HCT116 (cell line): ENCODE measurements around the gene IL22RA1. TPM values are rescaled to one million over a fixed set of nuclear protein-coding genes. Genes with fewer than 3 reads are reported as not detected.

ENCODE experiments used
- ATAC-seq: fragments of 200-7000 bp; cut with Tn5 transposase; 2 replicates; pipeline ENCODE4 v1.9.1; 2020; ENCODE audit warnings: mild to moderate bottlenecking, moderate library complexity
- BruUV-seq: library from RNA; stranded (reverse); fragments of 400-500 nt; replicated peaks from 2 replicates; lab custom pipeline; 2021; lab: Mats Ljungman, UMichigan
- CTCF ChIA-PET: fragments of 300-600 bp; sonication (Branson Sonifier 250); formaldehyde crosslinking; loops from one replicate; lab custom pipeline; 2021; ENCODE audit warnings: antibody characterized with exemption; lab: Charles Lee
- POLR2A ChIA-PET: fragments of 300-600, 350-600 bp; sonication (Branson Sonifier 250); formaldehyde crosslinking; loops from one replicate; lab custom pipeline; 2021; ENCODE audit warnings: antibody characterized with exemption; lab: Charles Lee
- RAD21 ChIA-PET, 2 experiments: fragments of 300-600 bp; sonication (Branson Sonifier 250); formaldehyde crosslinking; loops; one replicate each; lab custom pipeline; 2023; ENCODE audit warnings: low total read pairs in 2 of 2; ENCODE audit not compliant: uncharacterized antibody in 2 of 2, unreplicated experiment in 2 of 2, low non-redundant PET in 1 of 2; lab: Charles Lee
- DNase-seq: peaks from one replicate; pipeline ENCODE4 v3.0.0-alpha.2; 2010; ENCODE audit warnings: low read depth, low spot score
- H2AFZ ChIP-seq: fragments of 200-600 bp; shearing (Covaris generic), sonication (generic); 2 replicates; pipeline ENCODE4 v1.6.1; 2017; ENCODE audit warnings: low read depth, mixed run types, mixed read lengths, antibody characterized with exemption, low read length; ENCODE audit not compliant: poor library complexity, severe bottlenecking
- H3K27ac ChIP-seq: 2 replicates; pipeline ENCODE4 v1.5.1; 2012; ENCODE audit warnings: low read depth, low read length
- H3K27me3 ChIP-seq: fragments of 200-600 bp; sonication (generic); 2 replicates; pipeline ENCODE4 v1.6.1; 2016; ENCODE audit warnings: mixed run types, low read length, mixed read lengths; ENCODE audit not compliant: insufficient read depth
- H3K36me3 ChIP-seq, 2 experiments: fragments of 200-500 bp in 1 of 2; fragments of 200-600 bp in 1 of 2; sonication (Bioruptor generic) in 1 of 2; sonication (generic) in 1 of 2; 2 replicates each; pipeline versions ENCODE4 v1.5.1 to v1.6.1; 2014 to 2016; ENCODE audit warnings: low read length in 2 of 2, inconsistent platforms in 1 of 2, mixed read lengths in 1 of 2, mixed run types in 1 of 2; ENCODE audit not compliant: insufficient read depth in 2 of 2, control insufficient read depth in 1 of 2
- H3K4me1 ChIP-seq, 2 experiments: fragments of 200-600 bp in 1 of 2; sonication (generic) in 1 of 2; 2 replicates each; pipeline versions ENCODE4 v1.5.1 to v1.6.1; 2012 to 2017; ENCODE audit warnings: low read length in 2 of 2, inconsistent platforms in 1 of 2, mild to moderate bottlenecking in 1 of 2, mixed read lengths in 1 of 2, mixed run types in 1 of 2, moderate library complexity in 1 of 2; ENCODE audit not compliant: insufficient read depth in 2 of 2, control insufficient read depth in 1 of 2
- H3K4me2 ChIP-seq: fragments of 200-600 bp; sonication (generic); 2 replicates; pipeline ENCODE4 v1.6.1; 2017; ENCODE audit warnings: mixed run types, low read length, mixed read lengths
- H3K4me3 ChIP-seq, 2 experiments: fragments of 200-600 bp in 1 of 2; sonication (generic) in 1 of 2; replicated peaks in 1 of 2; 2 replicates each; pipeline ENCODE4 v1.5.1; 2011 to 2016; ENCODE audit warnings: low read length in 2 of 2, control low read depth in 1 of 2, low read depth in 1 of 2, mild to moderate bottlenecking in 1 of 2, mixed read lengths in 1 of 2, mixed run types in 1 of 2
- H3K79me2 ChIP-seq: fragments of 200-600 bp; sonication (generic); 2 replicates; pipeline ENCODE4 v1.6.1; 2017; ENCODE audit warnings: mild to moderate bottlenecking, mixed run types, low read length, moderate library complexity, mixed read lengths; ENCODE audit not compliant: insufficient read depth
- H3K9ac ChIP-seq: fragments of 200-600 bp; sonication (generic); 2 replicates; pipeline ENCODE4 v1.6.1; 2016; ENCODE audit warnings: low read length, mixed read lengths
- H3K9me2 ChIP-seq: fragments of 200-600 bp; sonication (generic), shearing (Covaris generic); 2 replicates; pipeline ENCODE4 v1.6.1; 2017; ENCODE audit warnings: mixed run types, mild to moderate bottlenecking, moderate library complexity; ENCODE audit not compliant: insufficient read depth
- H3K9me3 ChIP-seq, 2 experiments: fragments of 200-500 bp in 1 of 2; fragments of 200-600 bp in 1 of 2; sonication (Bioruptor generic) in 1 of 2; sonication (generic) in 1 of 2; 2 replicates each; pipeline ENCODE4 v1.6.1; 2014 to 2017; ENCODE audit warnings: low read length in 2 of 2, mixed read lengths in 2 of 2, inconsistent platforms in 1 of 2, low read depth in 1 of 2, mild to moderate bottlenecking in 1 of 2, mixed run types in 1 of 2, moderate library complexity in 1 of 2; ENCODE audit not compliant: control insufficient read depth in 1 of 2, insufficient read depth in 1 of 2
- H4K20me1 ChIP-seq: fragments of 200-600 bp; sonication (generic), shearing (Covaris generic); 2 replicates; pipeline ENCODE4 v1.6.1; 2017; ENCODE audit warnings: mixed run types, mild to moderate bottlenecking, moderate library complexity; ENCODE audit not compliant: insufficient read depth
- ATF3 ChIP-seq: IDR thresholded peaks from 2 replicates; pipeline ENCODE4 v1.6.1; 2012
- CBX3 ChIP-seq: IDR thresholded peaks from 2 replicates; pipeline ENCODE4 v1.6.1; 2012; ENCODE audit warnings: low read depth
- EGR1 ChIP-seq: IDR thresholded peaks from 2 replicates; pipeline ENCODE4 v1.6.1; 2012; ENCODE audit warnings: low read depth
- ELF1 ChIP-seq: IDR thresholded peaks from 2 replicates; pipeline ENCODE4 v1.6.1; 2012; ENCODE audit warnings: low read depth, borderline replicate concordance
- FOSL1 ChIP-seq: IDR thresholded peaks from 2 replicates; pipeline ENCODE4 v1.6.1; 2012; ENCODE audit warnings: low read depth
- JUND ChIP-seq: IDR thresholded peaks from 2 replicates; pipeline ENCODE4 v1.6.1; 2012
- POLR2AphosphoS5 ChIP-seq: IDR thresholded peaks from 2 replicates; pipeline ENCODE4 v1.6.1; 2011; ENCODE audit warnings: mild to moderate bottlenecking, low read depth, low read length, moderate library complexity
- RAD21 ChIP-seq: IDR thresholded peaks from 2 replicates; pipeline ENCODE4 v1.6.1; 2012; ENCODE audit warnings: low read depth, mild to moderate bottlenecking
- SIN3A ChIP-seq: IDR thresholded peaks from 2 replicates; pipeline ENCODE4 v1.6.1; 2012; ENCODE audit warnings: low read depth
- SP1 ChIP-seq: IDR thresholded peaks from 2 replicates; pipeline ENCODE4 v1.6.1; 2012; ENCODE audit warnings: low read depth
- SRF ChIP-seq: IDR thresholded peaks from 2 replicates; pipeline ENCODE4 v1.6.1; 2012; ENCODE audit warnings: low read depth
- TCF7L2 ChIP-seq: IDR thresholded peaks from 2 replicates; pipeline ENCODE4 v1.7.0; 2011; ENCODE audit warnings: borderline replicate concordance, inconsistent platforms; ENCODE audit not compliant: insufficient read depth, insufficient read length; ENCODE audit errors: extremely low read depth
- YY1 ChIP-seq: IDR thresholded peaks from 2 replicates; pipeline ENCODE4 v1.6.1; 2011; ENCODE audit warnings: low read length, low read depth, moderate library complexity, mild to moderate bottlenecking; ENCODE audit not compliant: insufficient replicate concordance; ENCODE audit errors: extremely low read depth
- ZFX ChIP-seq: fragments of 450-650 bp; IDR thresholded peaks from 2 replicates; pipeline ENCODE4 v1.6.1; 2017
- ZNF274 ChIP-seq: fragments of 200-500 bp; sonication (Bioruptor generic); IDR thresholded peaks from 2 replicates; pipeline ENCODE4 v1.6.1; 2014; ENCODE audit warnings: mild to moderate bottlenecking, low read depth, low read length, inconsistent platforms
- intact Hi-C: fragments of 100-400 bp; cut with micrococcal nuclease; formaldehyde crosslinking; loops from 2 replicates; pipeline ENCODE4 v1.10.0; 2022
- total RNA-seq: library from RNA; stranded (reverse); gene quantifications from one replicate; pipeline ENCODE4 v1.2.1, GENCODE V29; 2021; ENCODE audit not compliant: unreplicated experiment
- TF ChIP-seq, protein P1 (sequence below): IDR thresholded peaks from 2 replicates; pipeline ENCODE4 v1.6.1; 2012
- TF ChIP-seq, protein P2 (sequence below), 3 experiments: fragments of 200-600 bp in 1 of 3; sonication (generic) in 1 of 3; IDR thresholded peaks in 2 of 3; conservative IDR thresholded peaks in 1 of 3; 2 replicates each; pipeline ENCODE4 v1.5.1; 2012 to 2017; ENCODE audit warnings: low read depth in 2 of 3, low read length in 2 of 3, antibody characterized with exemption in 1 of 3, borderline replicate concordance in 1 of 3, control low read depth in 1 of 3, mild to moderate bottlenecking in 1 of 3, mixed read lengths in 1 of 3, mixed run types in 1 of 3, moderate library complexity in 1 of 3; ENCODE audit not compliant: insufficient read depth in 1 of 3
- TF ChIP-seq, protein P3 (sequence below): IDR thresholded peaks from 2 replicates; pipeline ENCODE4 v1.6.1; 2012; ENCODE audit warnings: low read depth
- TF ChIP-seq, protein P4 (sequence below): IDR thresholded peaks from 2 replicates; pipeline ENCODE4 v1.6.1; 2011; ENCODE audit warnings: mild to moderate bottlenecking, low read length, moderate library complexity; ENCODE audit not compliant: insufficient replicate concordance; ENCODE audit errors: extremely low read depth

Gene IL22RA1
- total RNA-seq, 1 experiment from 2014 or later, result 2.1 TPM

DNA sequence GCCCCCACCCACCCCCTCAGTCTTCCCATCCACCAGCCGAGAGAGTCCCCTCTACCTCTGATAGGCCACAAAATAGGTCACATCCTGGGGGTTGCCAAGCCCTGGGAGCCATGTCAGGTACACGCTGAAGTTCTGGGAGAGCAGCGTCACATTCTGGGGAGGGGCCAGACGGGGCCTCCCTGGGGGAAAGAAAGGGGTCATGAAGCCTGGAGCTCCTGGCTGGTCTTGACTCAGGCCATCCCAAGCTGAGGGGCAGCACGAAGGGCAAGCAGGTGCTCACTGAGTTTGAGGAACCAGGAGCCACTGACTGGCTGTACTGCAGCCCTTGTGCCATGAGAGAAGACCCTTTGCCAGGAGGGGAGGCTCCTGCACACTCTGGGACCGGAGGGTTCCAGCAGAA lies 37.7 kb upstream of the IL22RA1 start:
- RAD21 ChIA-PET, result no interaction called here
- Histone ChIP-seq H3K27ac (no peak overlapping the region), H3K27me3 (no peaks in the 10 kb centered on the region), H3K4me1 (peaks cover 5 to 7% of the 10 kb centered on the region in 2 experiments), H3K79me2 (peaks cover 12% of the 10 kb centered on the region; the same call in 1 of the 2 replicates), H2AFZ (no peak overlapping the region), H3K4me2 (no peak overlapping the region), H3K4me3 (no peak overlapping the region), H3K9me2 (no peaks in the 10 kb centered on the region), H3K9me3 (no peaks in the 10 kb centered on the region), H4K20me1 (no peaks in the 10 kb centered on the region), H3K36me3 (no peaks in the 10 kb centered on the region), H3K9ac (no peak overlapping the region)
- no peak for DNase-seq
- BruUV-seq, result no TSS peak
- TF ChIP-seq ZFX (no peak), EGR1 (no peak), TCF7L2 (no peak), ATF3 (no peak), CBX3 (no peak), FOSL1 (no peak), SIN3A (no peak), YY1 (no peak), POLR2AphosphoS5 (no peak), RAD21 (no peak), JUND (no peak), SP1 (no peak), ZNF274 (no peak), SRF (no peak), ELF1 (no peak)
- TF ChIP-seq, protein P1, sequence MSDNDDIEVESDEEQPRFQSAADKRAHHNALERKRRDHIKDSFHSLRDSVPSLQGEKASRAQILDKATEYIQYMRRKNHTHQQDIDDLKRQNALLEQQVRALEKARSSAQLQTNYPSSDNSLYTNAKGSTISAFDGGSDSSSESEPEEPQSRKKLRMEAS, result no peak
- TF ChIP-seq, protein P2, sequence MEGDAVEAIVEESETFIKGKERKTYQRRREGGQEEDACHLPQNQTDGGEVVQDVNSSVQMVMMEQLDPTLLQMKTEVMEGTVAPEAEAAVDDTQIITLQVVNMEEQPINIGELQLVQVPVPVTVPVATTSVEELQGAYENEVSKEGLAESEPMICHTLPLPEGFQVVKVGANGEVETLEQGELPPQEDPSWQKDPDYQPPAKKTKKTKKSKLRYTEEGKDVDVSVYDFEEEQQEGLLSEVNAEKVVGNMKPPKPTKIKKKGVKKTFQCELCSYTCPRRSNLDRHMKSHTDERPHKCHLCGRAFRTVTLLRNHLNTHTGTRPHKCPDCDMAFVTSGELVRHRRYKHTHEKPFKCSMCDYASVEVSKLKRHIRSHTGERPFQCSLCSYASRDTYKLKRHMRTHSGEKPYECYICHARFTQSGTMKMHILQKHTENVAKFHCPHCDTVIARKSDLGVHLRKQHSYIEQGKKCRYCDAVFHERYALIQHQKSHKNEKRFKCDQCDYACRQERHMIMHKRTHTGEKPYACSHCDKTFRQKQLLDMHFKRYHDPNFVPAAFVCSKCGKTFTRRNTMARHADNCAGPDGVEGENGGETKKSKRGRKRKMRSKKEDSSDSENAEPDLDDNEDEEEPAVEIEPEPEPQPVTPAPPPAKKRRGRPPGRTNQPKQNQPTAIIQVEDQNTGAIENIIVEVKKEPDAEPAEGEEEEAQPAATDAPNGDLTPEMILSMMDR (IDR thresholded peaks at IDR 0.05 in 2 of 3, conservative IDR thresholded peaks at IDR 0.05 in 1 of 3; ENCODE audit: borderline replicate concordance in 1 of 3, insufficient read depth in 1 of 3, low read depth in 2 of 3, low read length in 2 of 3), result no peak
- TF ChIP-seq, protein P3, sequence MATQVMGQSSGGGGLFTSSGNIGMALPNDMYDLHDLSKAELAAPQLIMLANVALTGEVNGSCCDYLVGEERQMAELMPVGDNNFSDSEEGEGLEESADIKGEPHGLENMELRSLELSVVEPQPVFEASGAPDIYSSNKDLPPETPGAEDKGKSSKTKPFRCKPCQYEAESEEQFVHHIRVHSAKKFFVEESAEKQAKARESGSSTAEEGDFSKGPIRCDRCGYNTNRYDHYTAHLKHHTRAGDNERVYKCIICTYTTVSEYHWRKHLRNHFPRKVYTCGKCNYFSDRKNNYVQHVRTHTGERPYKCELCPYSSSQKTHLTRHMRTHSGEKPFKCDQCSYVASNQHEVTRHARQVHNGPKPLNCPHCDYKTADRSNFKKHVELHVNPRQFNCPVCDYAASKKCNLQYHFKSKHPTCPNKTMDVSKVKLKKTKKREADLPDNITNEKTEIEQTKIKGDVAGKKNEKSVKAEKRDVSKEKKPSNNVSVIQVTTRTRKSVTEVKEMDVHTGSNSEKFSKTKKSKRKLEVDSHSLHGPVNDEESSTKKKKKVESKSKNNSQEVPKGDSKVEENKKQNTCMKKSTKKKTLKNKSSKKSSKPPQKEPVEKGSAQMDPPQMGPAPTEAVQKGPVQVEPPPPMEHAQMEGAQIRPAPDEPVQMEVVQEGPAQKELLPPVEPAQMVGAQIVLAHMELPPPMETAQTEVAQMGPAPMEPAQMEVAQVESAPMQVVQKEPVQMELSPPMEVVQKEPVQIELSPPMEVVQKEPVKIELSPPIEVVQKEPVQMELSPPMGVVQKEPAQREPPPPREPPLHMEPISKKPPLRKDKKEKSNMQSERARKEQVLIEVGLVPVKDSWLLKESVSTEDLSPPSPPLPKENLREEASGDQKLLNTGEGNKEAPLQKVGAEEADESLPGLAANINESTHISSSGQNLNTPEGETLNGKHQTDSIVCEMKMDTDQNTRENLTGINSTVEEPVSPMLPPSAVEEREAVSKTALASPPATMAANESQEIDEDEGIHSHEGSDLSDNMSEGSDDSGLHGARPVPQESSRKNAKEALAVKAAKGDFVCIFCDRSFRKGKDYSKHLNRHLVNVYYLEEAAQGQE, result no peak
- TF ChIP-seq, protein P4, sequence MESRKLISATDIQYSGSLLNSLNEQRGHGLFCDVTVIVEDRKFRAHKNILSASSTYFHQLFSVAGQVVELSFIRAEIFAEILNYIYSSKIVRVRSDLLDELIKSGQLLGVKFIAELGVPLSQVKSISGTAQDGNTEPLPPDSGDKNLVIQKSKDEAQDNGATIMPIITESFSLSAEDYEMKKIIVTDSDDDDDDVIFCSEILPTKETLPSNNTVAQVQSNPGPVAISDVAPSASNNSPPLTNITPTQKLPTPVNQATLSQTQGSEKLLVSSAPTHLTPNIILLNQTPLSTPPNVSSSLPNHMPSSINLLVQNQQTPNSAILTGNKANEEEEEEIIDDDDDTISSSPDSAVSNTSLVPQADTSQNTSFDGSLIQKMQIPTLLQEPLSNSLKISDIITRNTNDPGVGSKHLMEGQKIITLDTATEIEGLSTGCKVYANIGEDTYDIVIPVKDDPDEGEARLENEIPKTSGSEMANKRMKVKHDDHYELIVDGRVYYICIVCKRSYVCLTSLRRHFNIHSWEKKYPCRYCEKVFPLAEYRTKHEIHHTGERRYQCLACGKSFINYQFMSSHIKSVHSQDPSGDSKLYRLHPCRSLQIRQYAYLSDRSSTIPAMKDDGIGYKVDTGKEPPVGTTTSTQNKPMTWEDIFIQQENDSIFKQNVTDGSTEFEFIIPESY, result no peak
- intact Hi-C loops, result no loop called here
- POLR2A ChIA-PET, result no interaction called here
- CTCF ChIA-PET, result interaction anchor here (1.0 kb wide), 1 partner anchor 30 kb away, joined by 3 read pairs; no protein-coding TSS in a partner anchor
- no peak for ATAC-seq
